Activated T-helper 17 cell treated with anti-CD3 and anti-CD28 coated beads, Interleukin-2, amount 50 U/mL, for 72 hours (primary cell): ENCODE results near the gene THSD7B. TPM values are rescaled to one million over a fixed set of nuclear protein-coding genes. Genes with fewer than 3 reads are reported as not detected.
"Not testable (repeated sequence)": the region's sequence is repeated elsewhere in the genome, so short reads cannot be mapped to it uniquely, and the experiment has no call there.

ENCODE experiments used
- ATAC-seq: fragments of 150-1000 bp; cut with Tn5 transposase; replicated peaks from 2 replicates; pipeline ENCODE4 v1.10.0; 2021; ENCODE audit warnings: mild to moderate bottlenecking, moderate library complexity
- H3K27ac Mint-ChIP-seq: one replicate; pipeline ENCODE4 v1.8.0; 2022; ENCODE audit warnings: mixed read lengths
- H3K27me3 Mint-ChIP-seq: one replicate; pipeline ENCODE4 v1.8.0; 2022; ENCODE audit warnings: mixed read lengths
- H3K36me3 Mint-ChIP-seq: one replicate; pipeline ENCODE4 v1.8.0; 2022; ENCODE audit warnings: low read depth, mild to moderate bottlenecking, mixed read lengths
- H3K4me1 Mint-ChIP-seq: one replicate; pipeline ENCODE4 v1.8.0; 2022; ENCODE audit warnings: mixed read lengths
- H3K4me3 Mint-ChIP-seq: one replicate; pipeline ENCODE4 v1.8.0; 2022; ENCODE audit warnings: mild to moderate bottlenecking, mixed read lengths
- H3K9me3 Mint-ChIP-seq: one replicate; pipeline ENCODE4 v1.8.0; 2022; ENCODE audit warnings: mixed read lengths
- total RNA-seq, 2 donors: library from RNA; stranded (reverse); gene quantifications; one replicate each; pipeline ENCODE4 v1.2.3, GENCODE V29; 2022

The THSD7B gene
- total RNA-seq, 2 donors from 2014 or later, result 0.05 TPM; not detected in 1

GRCh38 chr2:137254052-137254451 lies 488.7 kb downstream of the THSD7B start:
- Mint-ChIP-seq H3K27me3 (no peaks in the 10 kb centered on the region), H3K4me1 (no peaks in the 10 kb centered on the region), H3K27ac (no peak overlapping the region), H3K4me3 (no peak overlapping the region), H3K36me3 (no peaks in the 10 kb centered on the region), H3K9me3 (no peaks in the 10 kb centered on the region)
- ATAC-seq, result no peak

- Mint-ChIP-seq H3K36me3 (no peaks in the 10 kb centered on the region), H3K9me3 (no peaks in the 10 kb centered on the region), H3K27ac (no peak overlapping the region), H3K4me1 (no peaks in the 10 kb centered on the region), H3K27me3 (no peaks in the 10 kb centered on the region), H3K4me3 (no peak overlapping the region)
- no peak for ATAC-seq
These were observed 490.0 kb downstream of the THSD7B start for GRCh38 chr2:137255345-137255744.

- Mint-ChIP-seq H3K4me1 (no peaks in the 10 kb centered on the region), H3K4me3 (no peak overlapping the region), H3K36me3 (no peaks in the 10 kb centered on the region), H3K27me3 (no peaks in the 10 kb centered on the region), H3K9me3 (no peaks in the 10 kb centered on the region), H3K27ac (no peak overlapping the region)
- ATAC-seq, result no peak
These were observed 490.6 kb downstream of the THSD7B start for GRCh38 chr2:137255990-137256389.

- no peaks in the 10 kb centered on the region for H3K4me1 Mint-ChIP-seq
- no peaks in the 10 kb centered on the region for H3K9me3 Mint-ChIP-seq
- H3K27ac Mint-ChIP-seq, result no peak overlapping the region
- no peaks in the 10 kb centered on the region for H3K36me3 Mint-ChIP-seq
- H3K4me3 Mint-ChIP-seq, result no peak overlapping the region
- H3K27me3 Mint-ChIP-seq, result no peaks in the 10 kb centered on the region
- ATAC-seq, result no peak
These were observed 496.7 kb downstream of the THSD7B start for GRCh38 chr2:137261881-137262585.

GRCh38 chr2:137262594-137262993 lies 497.2 kb downstream of the THSD7B start:
- Mint-ChIP-seq H3K27me3 (no peaks in the 10 kb centered on the region), H3K27ac (no peak overlapping the region), H3K9me3 (no peaks in the 10 kb centered on the region), H3K4me1 (no peaks in the 10 kb centered on the region), H3K36me3 (no peaks in the 10 kb centered on the region), H3K4me3 (no peak overlapping the region)
- no peak for ATAC-seq

GRCh38 chr2:137287913-137288639 lies 522.7 kb downstream of the THSD7B start:
- Mint-ChIP-seq H3K27ac (no peak overlapping the region), H3K36me3 (no peaks in the 10 kb centered on the region), H3K4me1 (no peaks in the 10 kb centered on the region), H3K9me3 (peaks cover 6% of the 10 kb centered on the region), H3K4me3 (no peak overlapping the region), H3K27me3 (no peaks in the 10 kb centered on the region)
- ATAC-seq, result no peak

- Mint-ChIP-seq H3K27ac (no peak overlapping the region), H3K4me1 (no peaks in the 10 kb centered on the region), H3K9me3 (peaks cover 6% of the 10 kb centered on the region), H3K27me3 (no peaks in the 10 kb centered on the region), H3K4me3 (no peak overlapping the region), H3K36me3 (no peaks in the 10 kb centered on the region)
- no peak for ATAC-seq
These were observed 526.7 kb downstream of the THSD7B start for GRCh38 chr2:137291836-137292570.

- no peak for ATAC-seq
- Mint-ChIP-seq H3K9me3 (peaks cover 8% of the 10 kb centered on the region), H3K36me3 (no peaks in the 10 kb centered on the region), H3K4me1 (no peaks in the 10 kb centered on the region), H3K27ac (no peak overlapping the region), H3K27me3 (no peaks in the 10 kb centered on the region), H3K4me3 (no peak overlapping the region)
These were observed 533.0 kb downstream of the THSD7B start for GRCh38 chr2:137298377-137298776.

- H3K36me3 Mint-ChIP-seq, result no peaks in the 10 kb centered on the region
- H3K27ac Mint-ChIP-seq, result no peak overlapping the region
- H3K4me1 Mint-ChIP-seq, result no peaks in the 10 kb centered on the region
- no peaks in the 10 kb centered on the region for H3K27me3 Mint-ChIP-seq
- no peak overlapping the region for H3K4me3 Mint-ChIP-seq
- ATAC-seq, result no peak
- peaks cover 4% of the 10 kb centered on the region for H3K9me3 Mint-ChIP-seq
These were observed 535.6 kb downstream of the THSD7B start for GRCh38 chr2:137300987-137301386.

GRCh38 chr2:137302957-137303356 lies 537.6 kb downstream of the THSD7B start:
- no peak for ATAC-seq
- no peaks in the 10 kb centered on the region for H3K27me3 Mint-ChIP-seq
- H3K9me3 Mint-ChIP-seq, result peaks cover 2% of the 10 kb centered on the region
- H3K36me3 Mint-ChIP-seq, result no peaks in the 10 kb centered on the region
- H3K4me1 Mint-ChIP-seq, result no peaks in the 10 kb centered on the region
- H3K27ac Mint-ChIP-seq, result no peak overlapping the region
- H3K4me3 Mint-ChIP-seq, result no peak overlapping the region

GRCh38 chr2:137316075-137316474 lies 550.7 kb downstream of the THSD7B start:
- no peak for ATAC-seq
- Mint-ChIP-seq H3K9me3 (peaks cover 8% of the 10 kb centered on the region), H3K36me3 (no peaks in the 10 kb centered on the region), H3K4me3 (no peak overlapping the region), H3K27ac (no peak overlapping the region), H3K4me1 (no peaks in the 10 kb centered on the region), H3K27me3 (no peaks in the 10 kb centered on the region)

GRCh38 chr2:137321566-137321965 lies 556.2 kb downstream of the THSD7B start:
- no peaks in the 10 kb centered on the region for H3K36me3 Mint-ChIP-seq
- no peak for ATAC-seq

GRCh38 chr2:137331562-137331961 lies 566.2 kb downstream of the THSD7B start:
- H3K36me3 Mint-ChIP-seq, H3K4me1 Mint-ChIP-seq, H3K27me3 Mint-ChIP-seq, H3K4me3 Mint-ChIP-seq, H3K9me3 Mint-ChIP-seq, H3K27ac Mint-ChIP-seq, ATAC-seq: not testable (repeated sequence)

More at GRCh38 chr2:137321566-137321965, 556.2 kb downstream of the THSD7B start:
- Mint-ChIP-seq H3K4me1 (no peaks in the 10 kb centered on the region), H3K27ac (no peak overlapping the region), H3K9me3 (no peaks in the 10 kb centered on the region), H3K27me3 (no peaks in the 10 kb centered on the region), H3K4me3 (no peak overlapping the region)

GRCh38 chr2:137333386-137334165 lies 568.2 kb downstream of the THSD7B start:
- Mint-ChIP-seq H3K4me1 (no peaks in the 10 kb centered on the region), H3K4me3 (no peak overlapping the region), H3K27ac (no peak overlapping the region), H3K27me3 (no peaks in the 10 kb centered on the region), H3K9me3 (no peaks in the 10 kb centered on the region), H3K36me3 (no peaks in the 10 kb centered on the region)
- no peak for ATAC-seq
